Smooth muscle cell (in vitro differentiated cells): ENCODE measurements around the gene APLF. TPM values are rescaled to one million over a fixed set of nuclear protein-coding genes. Genes with fewer than 3 reads are reported as not detected.

Experiments used
- DNase-seq: peaks from one replicate; lab custom pipeline; 2025; ENCODE audit not compliant: unreplicated experiment; lab: John Stamatoyannopoulos, UW
- H2AFZ ChIP-seq: fragments of 200-600 bp; sonication (generic); 2 replicates; pipeline ENCODE4 v1.6.0; 2016; ENCODE audit warnings: antibody characterized with exemption, low read depth, mild to moderate bottlenecking
- H3F3A ChIP-seq: fragments of 200-600 bp; sonication (generic); 2 replicates; pipeline ENCODE4 v1.6.0; 2017; ENCODE audit warnings: antibody characterized with exemption, low read depth
- H3K27ac ChIP-seq: fragments of 200-600 bp; sonication (generic); 2 replicates; pipeline ENCODE4 v1.5.1; 2016; ENCODE audit warnings: low read depth, mild to moderate bottlenecking
- H3K27me3 ChIP-seq: fragments of 200-600 bp; sonication (generic); 2 replicates; pipeline ENCODE4 v1.6.1; 2016; ENCODE audit warnings: low read depth, mild to moderate bottlenecking
- H3K36me3 ChIP-seq: fragments of 200-600 bp; sonication (generic); 2 replicates; pipeline ENCODE4 v1.5.1; 2016; ENCODE audit warnings: low read depth
- H3K4me1 ChIP-seq: fragments of 200-600 bp; sonication (generic); 2 replicates; pipeline ENCODE4 v1.5.1; 2016; ENCODE audit warnings: low read depth
- H3K4me2 ChIP-seq: fragments of 200-600 bp; sonication (generic); 2 replicates; pipeline ENCODE4 v1.6.0; 2016; ENCODE audit warnings: mild to moderate bottlenecking
- H3K4me3 ChIP-seq: fragments of 200-600 bp; sonication (generic); 2 replicates; pipeline ENCODE4 v1.5.1; 2016; ENCODE audit warnings: mild to moderate bottlenecking
- H3K79me2 ChIP-seq: fragments of 200-600 bp; sonication (generic); 2 replicates; pipeline ENCODE4 v1.6.0; 2016; ENCODE audit warnings: low read depth, mild to moderate bottlenecking
- H3K9ac ChIP-seq: fragments of 200-600 bp; sonication (generic); 2 replicates; pipeline ENCODE4 v1.6.0; 2016; ENCODE audit warnings: low read depth
- H3K9me3 ChIP-seq: fragments of 200-600 bp; sonication (generic); replicated peaks from 2 replicates; pipeline ENCODE4 v1.5.1; 2016; ENCODE audit warnings: low read depth
- H4K20me1 ChIP-seq: fragments of 200-600 bp; sonication (generic); 2 replicates; pipeline ENCODE4 v1.6.0; 2016; ENCODE audit warnings: low read depth
- CTCF ChIP-seq: fragments of 200-600 bp; sonication (generic); IDR thresholded peaks from 2 replicates; pipeline ENCODE4 v1.5.1; 2017; ENCODE audit warnings: borderline replicate concordance, mild to moderate bottlenecking, antibody characterized with exemption; ENCODE audit not compliant: insufficient read depth, poor library complexity, severe bottlenecking
- WGBS: methylation state at CpG from one replicate; pipeline ENCODE4 v1.1.7; 2016; ENCODE audit warnings: low lambda C conversion rate; 5-methylcytosine and 5-hydroxymethylcytosine counted together
- polyA plus RNA-seq: library from polyadenylated mRNA; unstranded; fragments of >200 nt; fragmentation: Nextera tagmentation; extraction: Ambion mirVana; gene quantifications from 2 replicates; pipeline ENCODE4 v1.2.1, GENCODE V29; 2016
- total RNA-seq: library from RNA; depleted of rRNA; stranded (reverse); fragments of >200 nt; gene quantifications from 2 replicates; pipeline ENCODE4 v1.2.3, GENCODE V29; 2014

The APLF gene
- total and polyA plus RNA-seq, 2 experiments from 2014 or later = 3.4 to 8.0 TPM

GRCh38 chr2:68561372-68561771 lies 94.0 kb downstream of the APLF start:
- H3K4me3 ChIP-seq = no peak overlapping the region
- no peaks in the 10 kb centered on the region for H3K27me3 ChIP-seq
- H3K79me2 ChIP-seq = no peaks in the 10 kb centered on the region
- no peaks in the 10 kb centered on the region for H4K20me1 ChIP-seq
- 91% methylated on average over 3 of the region's 3 CpGs for WGBS
- no peak overlapping the region for H3K4me2 ChIP-seq
- H2AFZ ChIP-seq = no peak overlapping the region
- no peaks in the 10 kb centered on the region for H3F3A ChIP-seq
- H3K9me3 ChIP-seq = no peaks in the 10 kb centered on the region
- TF ChIP-seq CTCF = no peak
- no peak overlapping the region for H3K9ac ChIP-seq
- no peaks in the 10 kb centered on the region for H3K36me3 ChIP-seq
- DNase-seq = no peak
- no peaks in the 10 kb centered on the region for H3K4me1 ChIP-seq
- H3K27ac ChIP-seq = no peak overlapping the region

GRCh38 chr2:68562934-68563333 lies 95.5 kb downstream of the APLF start:
- Histone ChIP-seq H3K9me3 (no peaks in the 10 kb centered on the region), H3K27me3 (no peaks in the 10 kb centered on the region), H3K9ac (no peak overlapping the region), H4K20me1 (no peaks in the 10 kb centered on the region), H3K4me1 (no peaks in the 10 kb centered on the region), H3K4me2 (no peak overlapping the region), H2AFZ (no peak overlapping the region), H3K27ac (no peak overlapping the region), H3K4me3 (no peak overlapping the region), H3K36me3 (no peaks in the 10 kb centered on the region), H3F3A (no peaks in the 10 kb centered on the region), H3K79me2 (no peaks in the 10 kb centered on the region)
- no peak for DNase-seq
- 95% methylated on average over 2 of the region's 2 CpGs for WGBS
- no peak for TF ChIP-seq CTCF

DNA sequence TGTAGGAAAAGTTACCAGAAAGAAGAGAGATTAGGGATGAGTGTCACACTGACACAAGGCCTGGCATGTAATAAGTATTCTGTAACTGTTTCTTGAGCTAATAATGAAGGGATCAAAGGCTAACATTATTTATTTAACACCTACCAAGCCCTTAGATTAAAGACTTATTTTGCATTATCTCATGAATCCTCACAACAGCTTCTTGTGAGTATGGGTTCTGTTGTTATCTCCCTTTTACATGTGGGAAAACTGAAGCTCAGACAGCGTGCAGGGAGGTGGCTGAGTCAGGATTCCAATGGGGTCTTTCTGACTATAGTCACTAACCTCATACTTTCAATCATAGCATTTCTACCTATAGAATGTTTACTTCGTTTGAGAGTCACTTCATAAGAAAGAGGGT lies 97.0 kb downstream of the APLF start:
- H3K9me3 ChIP-seq = no peaks in the 10 kb centered on the region
- 47% methylated on average over 2 of the region's 2 CpGs for WGBS
- no peak for TF ChIP-seq CTCF
- no peaks in the 10 kb centered on the region for H3K79me2 ChIP-seq
- no peak for DNase-seq
- no peak overlapping the region for H2AFZ ChIP-seq
- H3F3A ChIP-seq = no peaks in the 10 kb centered on the region
- no peak overlapping the region for H3K27ac ChIP-seq
- H3K4me3 ChIP-seq = no peak overlapping the region
- H4K20me1 ChIP-seq = no peaks in the 10 kb centered on the region
- peak overlapping the region; percentile 30 for H3K4me2 ChIP-seq
- no peaks in the 10 kb centered on the region for H3K27me3 ChIP-seq
- no peak overlapping the region for H3K9ac ChIP-seq
- no peaks in the 10 kb centered on the region for H3K36me3 ChIP-seq
- H3K4me1 ChIP-seq = no peaks in the 10 kb centered on the region

- no peaks in the 10 kb centered on the region for H3K9me3 ChIP-seq
- H2AFZ ChIP-seq = no peak overlapping the region
- no peak overlapping the region for H3K4me3 ChIP-seq
- no peak for TF ChIP-seq CTCF
- H3F3A ChIP-seq = no peaks in the 10 kb centered on the region
- no peak overlapping the region for H3K27ac ChIP-seq
- H3K9ac ChIP-seq = no peak overlapping the region
- no peaks in the 10 kb centered on the region for H4K20me1 ChIP-seq
- no peaks in the 10 kb centered on the region for H3K36me3 ChIP-seq
- H3K79me2 ChIP-seq = no peaks in the 10 kb centered on the region
- no peak for DNase-seq
- no peaks in the 10 kb centered on the region for H3K27me3 ChIP-seq
- no peak overlapping the region for H3K4me2 ChIP-seq
- H3K4me1 ChIP-seq = no peaks in the 10 kb centered on the region
Observed at GRCh38 chr2:68565273-68565672, 97.9 kb downstream of the APLF start.
